Measurements from ENCODE around the gene GLIS1. TPM values are rescaled to one million over a fixed set of nuclear protein-coding genes. Genes with fewer than 3 reads are reported as not detected.
A peak's percentile ranks its signal among the peaks of the same experiment; 100 is the strongest.

GLIS1 gene
- total and polyA plus RNA-seq, 2 experiments from 2014 or later, result 0.26 to 0.31 TPM

DNA sequence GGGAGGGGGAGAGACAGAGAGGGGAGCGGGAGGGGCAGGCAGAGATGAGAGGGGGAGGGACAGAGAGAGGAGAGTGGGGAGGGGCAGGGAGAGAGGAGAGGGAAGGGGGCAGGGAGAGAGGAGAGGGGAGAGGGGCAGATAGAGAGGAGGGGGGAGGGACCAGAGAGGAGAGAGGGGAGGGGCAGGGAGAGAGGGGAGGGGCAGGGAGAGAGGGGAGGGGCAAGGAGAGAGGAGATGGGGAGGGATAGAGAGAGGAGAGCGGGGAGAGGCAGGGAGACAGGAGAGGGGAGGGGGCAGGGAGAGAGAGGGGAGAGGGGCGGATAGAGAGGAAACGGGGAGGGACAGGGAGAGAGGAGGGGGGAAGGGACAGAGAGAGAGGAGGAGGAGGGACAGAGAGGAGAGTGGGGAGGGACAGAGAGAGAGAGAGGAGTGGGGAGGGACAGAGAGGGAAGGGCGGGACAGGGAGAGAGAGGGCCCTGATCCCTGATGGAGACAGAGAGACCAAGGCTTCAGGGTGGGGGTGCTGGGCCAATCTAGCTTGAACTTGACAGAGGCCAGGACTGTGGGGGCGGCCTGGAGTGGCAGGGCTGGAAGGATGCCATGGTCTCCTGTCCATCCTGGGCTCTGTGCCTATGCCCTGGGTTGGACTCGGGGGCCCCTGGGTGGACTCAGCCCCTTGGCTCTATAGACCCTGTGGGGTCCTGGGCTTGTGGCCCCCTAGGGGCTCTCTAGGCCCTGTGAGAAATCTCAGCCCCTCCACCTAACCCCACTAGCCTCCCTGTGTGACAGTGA lies 236.1 kb downstream of the GLIS1 start:
- H3K4me3 ChIP-seq, result no peak overlapping the region
- H2AFZ ChIP-seq, result no peak overlapping the region
- H3K27ac Mint-ChIP-seq, result no peak overlapping the region
- H3K9me2 ChIP-seq (ENCODE audit: insufficient read depth), result no peaks in the 10 kb centered on the region
- no peaks in the 10 kb centered on the region for H3K79me2 ChIP-seq (replicated peaks; ENCODE audit: insufficient read depth)
- no peak overlapping the region; the same call in 1 of the 2 replicates for H3K4me2 ChIP-seq
- no peak overlapping the region for H3K4me3 Mint-ChIP-seq
- TF ChIP-seq ZNF462 (CRISPR knock-in tag; IDR thresholded peaks at IDR 0.05) (no peak), ETS1 (IDR thresholded peaks at IDR 0.05) (no peak), STAT1 (IDR thresholded peaks at IDR 0.05; ENCODE audit: unreplicated experiment) (no peak), EZH2 (IDR thresholded peaks at IDR 0.05; ENCODE audit: low read depth, unreplicated experiment) (no peak)
- H4K20me1 ChIP-seq (replicated peaks; ENCODE audit: insufficient read depth), result no peaks in the 10 kb centered on the region
- peaks cover 27% of the 10 kb centered on the region for H3K4me1 Mint-ChIP-seq
- H3K36me3 Mint-ChIP-seq (ENCODE audit: low read depth), result no peaks in the 10 kb centered on the region; the same call in 2 of the 3 replicates
- peaks cover 26% of the 10 kb centered on the region for H3K27me3 Mint-ChIP-seq (ENCODE audit: insufficient read depth, low read depth, poor library complexity)
- H3K27ac ChIP-seq (ENCODE audit: low read depth), result no peak overlapping the region
- no peaks in the 10 kb centered on the region; the same call in 2 of the 3 replicates for H3K9me3 Mint-ChIP-seq
- no peaks in the 10 kb centered on the region for H3K27me3 ChIP-seq (ENCODE audit: insufficient read depth)
- DNase-seq (ENCODE audit: low spot score), result peak; percentile 52
- no peaks in the 10 kb centered on the region for H3K36me3 ChIP-seq (ENCODE audit: insufficient read depth)
- no peak; the same call in 1 of the 3 replicates for ATAC-seq
- H3K4me1 ChIP-seq (ENCODE audit: insufficient read depth), result peaks cover 5% of the 10 kb centered on the region; the same call in 1 of the 2 replicates
- no peaks in the 10 kb centered on the region for H3F3A ChIP-seq (replicated peaks; ENCODE audit: low read depth)

Measured in GM23338 (cell line).